Stimulated activated CD4-positive, alpha-beta T cell treated with anti-CD3 and anti-CD28 coated beads, Interleukin-15, amount 100 ng/mL, for 24 hours (primary cell): ENCODE measurements around the gene SUSD3.
A peak's percentile ranks its signal among the peaks of the same experiment; 100 is the strongest.

Experiments
- DNase-seq: peaks from one replicate; pipeline ENCODE4 v3.0.0-alpha.2; 2020

The SUSD3 gene

GRCh38 chr9:93077811-93078210 is 19.3 kb downstream of the SUSD3 start:
- DNase-seq: no peak

DNA sequence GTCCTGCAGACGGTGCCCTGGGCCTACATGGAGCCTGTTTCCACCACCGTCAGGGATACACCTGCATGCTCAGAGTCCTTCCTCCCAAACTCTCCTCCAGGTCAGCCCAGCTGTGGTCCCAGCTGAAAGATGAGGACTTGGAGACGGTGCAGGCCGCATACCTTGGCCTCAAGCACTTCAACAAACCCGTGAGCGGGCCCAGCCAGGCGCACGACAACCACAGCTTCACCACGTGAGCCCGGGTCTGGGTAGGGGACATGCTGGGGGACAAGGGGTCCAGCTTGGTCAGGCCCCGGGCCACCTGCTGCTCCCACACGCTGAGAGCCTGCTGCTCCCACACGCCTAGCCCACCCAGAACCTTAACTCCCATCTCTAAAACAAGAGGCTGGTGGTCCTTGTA is 20.9 kb downstream of the SUSD3 start:
- DNase-seq: no peak

DNA sequence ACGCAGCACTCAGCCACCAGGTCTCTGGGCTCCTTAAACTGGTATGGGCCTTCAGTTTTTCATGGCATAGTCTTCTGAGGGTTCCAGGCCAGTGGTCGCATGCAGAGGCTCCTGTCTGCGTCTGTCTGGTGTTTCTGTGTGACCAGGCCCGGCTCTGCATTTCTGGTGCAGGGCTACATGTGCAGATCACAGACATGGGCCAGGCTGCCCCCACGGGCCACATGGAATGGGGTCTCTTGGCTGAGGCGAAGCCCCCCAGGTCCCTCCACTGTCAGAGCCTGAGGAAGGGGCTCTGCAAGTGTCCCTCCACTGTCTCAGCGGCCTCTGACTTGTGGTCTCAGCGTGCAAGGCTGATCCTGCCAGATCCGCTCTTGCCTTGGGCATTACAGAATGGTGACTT is 21.9 kb downstream of the SUSD3 start:
- DNase-seq: no peak

DNA sequence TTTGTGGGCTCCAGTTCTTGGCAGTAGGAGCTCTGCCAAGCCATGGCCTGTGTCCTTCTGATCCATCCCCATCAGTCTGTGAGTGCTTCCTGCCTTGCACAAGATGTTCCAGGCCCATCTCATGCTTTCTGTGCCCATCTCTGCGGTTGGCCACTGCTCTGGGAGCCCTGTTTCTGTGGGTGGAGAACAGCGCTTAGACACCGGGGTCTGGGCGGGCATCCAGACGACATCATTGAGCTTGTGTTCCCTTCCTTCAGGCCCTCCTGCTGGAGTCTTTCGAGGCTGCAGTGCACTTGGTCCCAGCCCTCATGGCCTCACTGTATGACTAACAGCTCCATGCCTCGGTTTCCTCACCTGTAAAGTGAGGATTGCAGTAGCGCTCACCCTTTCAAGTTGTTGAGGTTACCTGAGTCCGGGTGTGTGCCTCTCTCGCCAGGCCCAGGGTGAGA is 22.6 kb downstream of the SUSD3 start:
- no peak for DNase-seq

GRCh38 chr9:93081931-93082330 is 23.4 kb downstream of the SUSD3 start:
- DNase-seq: no peak

- DNase-seq: no peak
Measured at GRCh38 chr9:93082841-93083411, 24.4 kb downstream of the SUSD3 start.

- peak; percentile 63 for DNase-seq
Measured at GRCh38 chr9:93083592-93084470, 25.3 kb downstream of the SUSD3 start.

DNA sequence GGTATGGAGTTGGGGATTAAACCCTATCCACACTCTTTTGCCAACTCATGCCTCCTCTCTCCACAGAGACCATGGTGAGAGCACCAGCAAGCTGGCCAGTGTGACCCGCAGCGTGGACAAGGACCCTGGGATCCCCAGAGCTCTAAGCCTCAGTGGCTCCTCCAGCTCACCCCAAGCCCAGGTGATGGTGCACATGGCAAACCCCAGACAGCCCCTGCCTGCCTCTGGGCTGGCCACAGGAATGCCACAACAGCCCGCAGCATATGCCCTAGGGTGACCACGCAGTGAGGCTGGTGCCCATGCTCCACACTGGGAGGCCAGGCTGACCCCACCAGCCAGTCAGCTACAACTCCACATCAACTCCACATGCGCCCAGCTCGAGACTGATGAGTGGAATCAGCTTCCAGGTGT is 26.0 kb downstream of the SUSD3 start:
- no peak for DNase-seq

- no peak for DNase-seq
Measured at GRCh38 chr9:93085676-93086075, 27.2 kb downstream of the SUSD3 start.

- DNase-seq: no peak
Measured at GRCh38 chr9:93086447-93087224, 28.1 kb downstream of the SUSD3 start.

- DNase-seq: no peak
Measured at GRCh38 chr9:93087971-93088655, 29.6 kb downstream of the SUSD3 start.

GRCh38 chr9:93088656-93089015 is 30.1 kb downstream of the SUSD3 start:
- no peak for DNase-seq

DNA sequence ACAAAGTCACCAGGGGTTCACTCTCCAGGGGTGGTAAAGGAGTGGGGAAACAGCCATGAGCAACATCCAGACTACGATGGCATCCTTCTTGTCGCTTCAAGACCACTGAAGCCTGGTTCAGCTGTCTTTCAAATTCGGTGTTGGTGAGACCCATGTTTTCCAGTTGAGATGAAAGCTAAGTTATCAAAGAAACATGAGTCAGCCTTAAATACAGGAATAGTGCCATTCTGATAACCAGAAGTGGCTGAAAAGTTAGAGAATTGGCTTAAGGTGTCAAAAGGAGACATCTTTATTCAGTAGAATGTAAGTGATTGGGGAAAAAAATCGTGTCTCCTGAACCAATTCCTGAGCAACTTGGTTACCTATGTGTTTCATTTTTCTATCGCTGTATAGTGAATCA is 30.5 kb downstream of the SUSD3 start:
- DNase-seq: no peak

DNA sequence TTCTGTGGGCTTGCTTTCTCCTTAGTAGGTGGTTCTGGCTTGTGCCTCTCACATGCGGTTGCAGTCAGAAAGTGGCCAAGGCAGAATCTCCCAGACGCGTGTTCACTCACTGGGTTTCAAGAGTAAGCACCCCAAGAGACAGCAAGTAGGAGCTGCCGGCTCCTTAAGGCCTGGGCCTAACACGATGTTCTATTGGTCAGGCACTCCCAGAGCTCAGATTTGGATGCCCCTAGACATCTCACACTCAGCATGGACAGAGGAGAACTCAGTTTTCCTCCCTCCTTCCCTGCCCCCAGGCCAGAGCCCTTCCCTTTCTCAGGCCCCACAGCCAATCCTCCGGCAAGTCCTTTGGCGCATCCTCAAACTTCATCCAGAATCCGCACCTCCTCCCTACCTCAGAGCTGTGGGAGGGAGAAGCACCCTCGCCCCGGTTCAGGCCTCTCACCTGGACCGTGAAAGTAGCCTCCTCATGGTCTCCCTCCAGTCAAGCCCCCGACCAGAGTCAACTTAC is 31.0 kb downstream of the SUSD3 start:
- no peak for DNase-seq

GRCh38 chr9:93090091-93090655 is 31.7 kb downstream of the SUSD3 start:
- DNase-seq: no peak

DNA sequence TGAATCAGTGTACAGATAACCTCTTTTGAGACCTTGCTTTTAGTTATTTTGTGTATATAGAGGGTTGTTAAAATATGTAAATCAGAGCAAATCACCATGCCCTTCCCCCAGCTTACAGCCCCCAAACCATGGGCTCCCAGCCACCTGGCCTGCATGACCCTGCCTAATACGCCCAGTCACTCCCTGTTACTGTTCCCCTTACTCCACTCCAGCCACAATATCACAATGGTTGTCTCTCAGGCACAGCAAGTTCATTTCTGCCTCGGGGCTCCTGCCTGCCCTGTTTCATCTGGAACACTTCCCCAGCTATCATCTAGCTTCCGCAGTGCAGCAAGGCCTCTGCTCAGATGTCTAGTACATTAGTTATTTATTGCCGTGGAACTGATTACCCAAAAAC is 32.6 kb downstream of the SUSD3 start:
- DNase-seq: no peak

DNA sequence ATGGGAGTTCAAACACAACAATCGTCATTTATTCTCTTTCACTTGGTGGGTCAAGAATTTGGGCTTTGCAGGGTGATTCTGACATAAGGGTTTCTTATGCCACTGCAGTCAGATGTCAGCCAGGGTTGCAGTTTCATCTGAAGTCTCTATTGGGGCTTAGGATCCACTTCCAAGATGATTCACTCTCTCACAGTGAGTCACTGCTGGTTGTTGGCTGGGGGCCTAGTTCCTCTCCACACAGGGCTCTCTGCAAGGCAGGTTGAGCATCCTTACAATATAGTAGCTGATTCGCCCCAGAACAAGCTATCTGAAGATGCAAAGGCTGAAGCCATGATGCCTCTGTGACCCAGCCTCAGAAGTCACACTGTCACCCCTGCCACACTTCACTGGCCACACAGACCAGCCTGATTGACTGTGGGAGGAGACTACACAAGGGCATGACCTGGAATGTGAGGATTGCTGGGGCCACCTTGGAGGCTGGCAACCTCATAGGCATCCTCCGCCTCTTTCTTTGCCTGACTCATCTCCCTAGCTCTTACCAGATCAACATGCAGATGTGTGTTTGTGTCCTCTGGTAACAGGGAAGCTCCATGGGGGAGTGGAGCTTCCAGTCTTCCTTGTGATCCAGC is 33.1 kb downstream of the SUSD3 start:
- DNase-seq: peak; percentile 83

DNA sequence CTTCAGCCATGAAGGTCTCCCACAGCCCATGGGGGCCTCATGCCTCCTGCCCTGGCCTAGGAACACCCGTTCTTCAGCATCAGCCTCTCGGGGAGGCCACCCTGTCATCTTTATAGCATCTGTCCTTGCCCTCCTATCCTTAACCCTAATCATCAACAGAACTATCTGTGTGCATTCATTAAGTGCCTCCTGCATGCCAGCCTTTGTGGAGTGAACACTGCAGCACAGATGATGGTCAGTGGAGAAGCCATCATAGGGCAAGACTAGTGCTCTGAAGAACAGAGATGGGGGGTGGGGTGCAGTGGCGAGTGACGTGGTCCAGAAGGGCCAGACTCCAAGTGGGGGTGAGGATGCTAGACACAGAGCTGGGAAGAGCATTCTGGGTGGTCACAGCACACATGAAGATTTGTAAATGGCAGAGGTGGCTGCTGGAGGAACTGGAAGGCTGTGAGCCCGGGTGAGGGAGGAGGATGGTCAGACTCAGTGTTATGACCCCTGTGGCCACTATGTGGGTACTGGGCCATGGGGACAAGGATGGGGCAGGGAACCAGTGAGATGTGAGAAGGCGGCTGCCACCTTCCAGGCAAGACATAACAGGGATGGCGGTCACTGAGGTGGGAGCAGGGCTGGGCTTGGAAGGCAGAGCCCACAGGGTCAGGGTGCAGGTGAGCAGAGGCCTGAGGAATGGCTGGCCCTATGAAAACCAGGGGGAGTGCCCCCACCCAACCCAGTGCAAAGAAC is 33.9 kb downstream of the SUSD3 start:
- DNase-seq: peak; percentile 1

DNA sequence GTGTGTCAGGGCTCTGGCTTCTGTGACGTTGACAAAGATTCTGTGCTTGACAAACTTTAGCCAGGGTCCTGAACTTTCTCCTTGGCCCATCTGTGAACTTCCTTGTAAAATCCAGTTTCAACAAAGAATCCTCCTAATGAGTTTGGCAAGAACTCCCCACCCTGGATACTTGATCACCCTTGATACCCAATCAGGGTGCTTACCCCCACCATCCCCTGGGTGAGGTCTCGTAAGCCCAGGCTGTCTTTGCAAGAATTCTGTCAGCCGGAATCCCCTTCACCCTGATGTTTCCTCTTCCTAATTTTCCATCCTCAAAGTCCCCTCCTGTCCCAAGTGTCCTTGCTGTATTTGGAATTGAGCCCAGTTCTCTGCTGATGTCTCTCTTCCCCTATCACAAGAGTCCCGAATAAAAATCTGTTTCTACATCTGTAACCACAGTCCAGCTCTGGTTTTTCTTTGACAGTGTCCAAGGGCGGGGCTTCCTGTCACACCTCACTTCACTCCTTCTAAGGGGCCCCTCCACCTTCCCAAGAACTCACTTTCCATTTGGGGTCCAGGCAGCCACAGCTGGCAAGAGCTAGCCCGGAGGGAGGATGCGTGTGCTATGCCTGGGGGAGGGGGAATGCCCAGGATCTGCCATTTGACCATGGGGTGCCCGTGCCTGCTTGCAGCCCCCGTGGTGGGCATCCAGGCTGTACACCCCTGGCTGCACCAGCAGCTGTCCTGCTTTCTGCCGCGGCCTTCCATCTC is 34.8 kb downstream of the SUSD3 start:
- DNase-seq: peak; percentile 41

DNA sequence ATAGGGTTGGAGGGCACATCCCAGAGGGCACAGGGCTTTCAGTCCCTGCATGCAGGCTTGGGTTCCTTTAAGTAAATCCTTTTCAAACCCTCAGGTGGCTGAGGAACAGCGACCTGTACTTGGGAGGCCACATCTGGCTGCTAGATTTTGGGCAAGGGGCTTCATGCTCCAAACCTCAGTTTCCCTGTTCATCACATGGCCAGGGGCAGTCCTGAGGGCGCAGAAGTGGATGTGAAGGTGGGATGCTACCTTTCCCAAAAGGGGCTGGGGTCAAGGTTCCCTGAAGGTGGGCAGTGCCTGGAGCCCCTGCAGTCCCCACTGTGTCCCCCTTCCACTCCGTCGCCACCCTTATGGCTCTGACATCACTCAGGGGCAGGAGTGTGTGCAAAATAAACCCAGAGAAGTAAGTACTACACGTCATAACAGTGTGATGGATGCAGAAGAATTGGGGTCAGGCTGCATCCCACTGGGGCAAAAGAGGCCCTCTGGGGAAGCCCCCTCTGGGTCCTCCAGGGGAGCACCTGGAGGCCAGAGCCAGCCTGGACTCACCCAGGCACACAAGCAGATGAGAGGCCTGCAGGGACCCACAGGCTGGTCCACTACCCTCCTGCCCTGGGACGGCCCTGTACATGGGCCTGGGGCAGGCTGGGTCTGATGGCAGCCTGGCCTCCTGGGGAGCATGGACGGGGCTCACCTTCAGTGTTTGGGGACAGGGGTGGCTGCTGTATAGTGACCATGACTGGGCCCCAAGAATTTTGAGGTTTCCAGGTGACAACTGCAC is 35.6 kb downstream of the SUSD3 start:
- DNase-seq: no peak
